Stimulated activated memory B cell treated with anti-CD40 and anti-IgM and Interleukin-4, amounts not matched to agents 10 μg/mL and 1 μg/mL and 100 μg/mL, for 72 hours (primary cell): ENCODE measurements around the gene SLC12A2.
A peak's percentile ranks its signal among the peaks of the same experiment; 100 is the strongest.

Experiments used
- ATAC-seq: fragments of 150-1000 bp; cut with Tn5 transposase; 2 replicates; pipeline ENCODE4 v1.10.0; 2021
- H3K27ac Mint-ChIP-seq: one replicate; pipeline ENCODE4 v1.8.0; 2022; ENCODE audit warnings: mild to moderate bottlenecking, mixed read lengths
- H3K27me3 Mint-ChIP-seq: one replicate; pipeline ENCODE4 v1.8.0; 2022; ENCODE audit warnings: mixed read lengths
- H3K36me3 Mint-ChIP-seq: one replicate; pipeline ENCODE4 v1.8.0; 2022; ENCODE audit warnings: mixed read lengths
- H3K4me1 Mint-ChIP-seq: one replicate; pipeline ENCODE4 v1.8.0; 2022; ENCODE audit warnings: mixed read lengths
- H3K4me3 Mint-ChIP-seq: one replicate; pipeline ENCODE4 v1.8.0; 2022; ENCODE audit warnings: mild to moderate bottlenecking, moderate library complexity, mixed read lengths
- H3K9me3 Mint-ChIP-seq: one replicate; pipeline ENCODE4 v1.8.0; 2022; ENCODE audit warnings: mixed read lengths

The SLC12A2 gene

DNA sequence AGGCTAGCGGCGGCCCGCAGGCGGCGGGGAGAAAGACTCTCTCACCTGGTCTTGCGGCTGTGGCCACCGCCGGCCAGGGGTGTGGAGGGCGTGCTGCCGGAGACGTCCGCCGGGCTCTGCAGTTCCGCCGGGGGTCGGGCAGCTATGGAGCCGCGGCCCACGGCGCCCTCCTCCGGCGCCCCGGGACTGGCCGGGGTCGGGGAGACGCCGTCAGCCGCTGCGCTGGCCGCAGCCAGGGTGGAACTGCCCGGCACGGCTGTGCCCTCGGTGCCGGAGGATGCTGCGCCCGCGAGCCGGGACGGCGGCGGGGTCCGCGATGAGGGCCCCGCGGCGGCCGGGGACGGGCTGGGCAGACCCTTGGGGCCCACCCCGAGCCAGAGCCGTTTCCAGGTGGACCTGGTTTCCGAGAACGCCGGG is 253 bp downstream of the SLC12A2 start:
- H3K4me3 Mint-ChIP-seq = peak overlapping the region; percentile 90
- H3K27me3 Mint-ChIP-seq = no peaks in the 10 kb centered on the region
- no peaks in the 10 kb centered on the region for H3K9me3 Mint-ChIP-seq
- peak; percentile 69 for ATAC-seq
- peaks cover 62% of the 10 kb centered on the region for H3K4me1 Mint-ChIP-seq
- peak overlapping the region; percentile 94 for H3K27ac Mint-ChIP-seq
- peaks cover 31% of the 10 kb centered on the region for H3K36me3 Mint-ChIP-seq

DNA sequence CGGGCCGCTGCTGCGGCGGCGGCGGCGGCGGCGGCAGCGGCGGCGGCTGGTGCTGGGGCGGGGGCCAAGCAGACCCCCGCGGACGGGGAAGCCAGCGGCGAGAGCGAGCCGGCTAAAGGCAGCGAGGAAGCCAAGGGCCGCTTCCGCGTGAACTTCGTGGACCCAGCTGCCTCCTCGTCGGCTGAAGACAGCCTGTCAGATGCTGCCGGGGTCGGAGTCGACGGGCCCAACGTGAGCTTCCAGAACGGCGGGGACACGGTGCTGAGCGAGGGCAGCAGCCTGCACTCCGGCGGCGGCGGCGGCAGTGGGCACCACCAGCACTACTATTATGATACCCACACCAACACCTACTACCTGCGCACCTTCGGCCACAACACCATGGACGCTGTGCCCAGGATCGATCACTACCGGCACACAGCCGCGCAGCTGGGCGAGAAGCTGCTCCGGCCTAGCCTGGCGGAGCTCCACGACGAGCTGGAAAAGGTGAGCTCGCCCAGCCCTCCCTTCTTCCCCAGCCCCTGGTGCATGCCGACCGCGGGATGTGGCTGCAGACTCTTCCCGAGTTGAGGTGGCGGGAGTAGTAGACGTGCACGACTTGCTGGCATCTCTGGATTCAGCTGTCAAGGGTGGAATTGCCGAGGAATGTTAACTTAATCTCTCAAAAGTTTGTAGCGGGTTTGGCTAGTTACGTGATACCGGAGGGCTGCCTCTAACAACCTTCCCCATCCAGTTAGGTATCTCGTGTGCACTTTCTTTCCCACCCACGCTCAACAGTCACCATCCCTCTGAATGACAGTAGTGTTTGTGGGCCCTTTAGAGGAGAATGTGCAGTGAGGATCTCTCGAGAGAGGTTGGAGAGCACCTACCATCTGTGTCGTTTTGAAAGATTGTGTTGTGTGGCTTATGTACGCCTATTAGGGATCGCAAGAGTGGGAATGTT is 932 bp downstream of the SLC12A2 start:
- peak; percentile 16 for ATAC-seq
- H3K27me3 Mint-ChIP-seq = no peaks in the 10 kb centered on the region
- H3K27ac Mint-ChIP-seq = peak overlapping the region; percentile 68
- H3K4me1 Mint-ChIP-seq = peaks cover 55% of the 10 kb centered on the region
- H3K4me3 Mint-ChIP-seq = peak overlapping the region; percentile 88
- no peaks in the 10 kb centered on the region for H3K9me3 Mint-ChIP-seq
- peaks cover 31% of the 10 kb centered on the region for H3K36me3 Mint-ChIP-seq

- Mint-ChIP-seq H3K9me3 (no peaks in the 10 kb centered on the region), H3K36me3 (peaks cover 27% of the 10 kb centered on the region), H3K27ac (peak overlapping the region; percentile 68), H3K4me1 (peaks cover 50% of the 10 kb centered on the region), H3K4me3 (peak overlapping the region; percentile 88), H3K27me3 (no peaks in the 10 kb centered on the region)
- no peak for ATAC-seq
Measured at GRCh38 chr5:128085413-128085812, 1.8 kb downstream of the SLC12A2 start.

- H3K27me3 Mint-ChIP-seq = no peaks in the 10 kb centered on the region
- ATAC-seq = no peak
- H3K4me3 Mint-ChIP-seq = no peak overlapping the region
- peaks cover 9% of the 10 kb centered on the region for H3K9me3 Mint-ChIP-seq
- peaks cover 44% of the 10 kb centered on the region for H3K4me1 Mint-ChIP-seq
- H3K27ac Mint-ChIP-seq = no peak overlapping the region
- H3K36me3 Mint-ChIP-seq = peaks cover 40% of the 10 kb centered on the region
Measured at GRCh38 chr5:128091579-128091978, 8.0 kb downstream of the SLC12A2 start.

DNA sequence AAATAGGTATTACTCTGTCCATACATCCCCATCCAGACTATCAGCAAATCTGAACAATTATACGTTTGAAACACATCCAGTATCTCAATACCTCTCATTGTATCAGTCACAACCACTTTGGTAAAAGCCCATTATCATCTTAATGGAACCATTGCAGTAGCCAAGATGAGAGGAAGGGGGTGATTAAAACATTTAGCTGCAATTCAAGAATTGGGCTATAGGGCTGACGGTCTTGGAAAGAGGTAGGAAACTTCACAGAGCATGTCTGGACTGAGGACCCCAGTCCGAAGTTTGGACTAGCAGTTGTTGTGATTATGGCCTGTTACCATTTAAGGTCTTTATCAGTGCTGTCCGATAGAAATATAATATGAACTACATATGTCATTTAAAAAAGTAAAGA is 8.6 kb downstream of the SLC12A2 start:
- Mint-ChIP-seq H3K27ac (no peak overlapping the region), H3K36me3 (peaks cover 37% of the 10 kb centered on the region)

DNA sequence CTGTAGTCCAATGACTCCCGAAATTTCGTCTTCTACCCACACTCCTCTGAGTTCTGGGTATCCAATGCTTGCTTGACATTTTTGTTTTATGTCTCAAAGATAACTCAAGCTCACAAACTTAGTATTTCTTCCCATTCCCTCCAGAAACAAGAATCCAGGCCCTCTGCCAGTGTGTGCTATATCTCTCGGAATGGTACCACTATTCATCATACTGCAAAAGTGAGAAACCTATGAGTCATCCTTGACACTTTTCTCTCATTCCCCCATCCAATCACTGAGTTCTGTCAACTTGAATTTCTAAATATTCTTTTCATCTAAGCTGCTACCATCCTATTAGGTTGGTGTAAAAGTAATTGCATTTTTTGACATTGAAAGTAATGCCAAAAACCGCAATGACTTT is 9.8 kb downstream of the SLC12A2 start:
- H3K36me3 Mint-ChIP-seq = peaks cover 33% of the 10 kb centered on the region
- H3K4me1 Mint-ChIP-seq = peaks cover 28% of the 10 kb centered on the region
- H3K4me3 Mint-ChIP-seq = no peak overlapping the region
- ATAC-seq = no peak
- no peaks in the 10 kb centered on the region for H3K27me3 Mint-ChIP-seq
- peak overlapping the region; percentile 5 for H3K27ac Mint-ChIP-seq
- peaks cover 14% of the 10 kb centered on the region for H3K9me3 Mint-ChIP-seq

More for the DNA sequence above, 8.6 kb downstream of the SLC12A2 start:
- H3K27me3 Mint-ChIP-seq = no peaks in the 10 kb centered on the region
- ATAC-seq = no peak
- H3K4me1 Mint-ChIP-seq = peaks cover 40% of the 10 kb centered on the region
- no peak overlapping the region for H3K4me3 Mint-ChIP-seq
- H3K9me3 Mint-ChIP-seq = peaks cover 9% of the 10 kb centered on the region

DNA sequence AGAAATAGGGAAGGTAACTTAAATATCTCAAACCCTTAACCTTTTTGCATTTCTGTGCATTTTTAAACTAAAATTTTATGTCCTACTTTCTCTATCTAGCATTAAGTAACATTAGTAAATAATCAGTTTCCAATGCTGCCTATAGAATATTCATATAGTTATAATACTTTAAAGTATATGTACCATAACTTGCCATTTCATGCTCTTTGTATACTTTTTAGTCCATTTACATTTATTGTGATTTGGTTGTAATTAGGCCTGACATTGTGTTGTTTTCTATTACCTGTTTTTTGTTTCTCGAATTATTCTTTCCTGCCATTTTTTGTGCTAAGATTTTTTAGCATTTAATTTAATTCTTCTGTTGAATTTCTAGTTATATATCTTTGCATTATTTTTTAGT is 13.7 kb downstream of the SLC12A2 start:
- Mint-ChIP-seq H3K27me3 (no peaks in the 10 kb centered on the region), H3K36me3 (peaks cover 33% of the 10 kb centered on the region), H3K4me3 (no peak overlapping the region), H3K4me1 (peaks cover 16% of the 10 kb centered on the region), H3K9me3 (peaks cover 12% of the 10 kb centered on the region), H3K27ac (no peak overlapping the region)
- no peak for ATAC-seq

GRCh38 chr5:128097781-128098180 is 14.2 kb downstream of the SLC12A2 start:
- H3K9me3 Mint-ChIP-seq = peaks cover 12% of the 10 kb centered on the region
- no peak overlapping the region for H3K4me3 Mint-ChIP-seq
- peaks cover 14% of the 10 kb centered on the region for H3K4me1 Mint-ChIP-seq
- no peak for ATAC-seq
- H3K27me3 Mint-ChIP-seq = no peaks in the 10 kb centered on the region
- H3K36me3 Mint-ChIP-seq = peaks cover 32% of the 10 kb centered on the region
- H3K27ac Mint-ChIP-seq = no peak overlapping the region

- ATAC-seq = no peak
Measured at GRCh38 chr5:128099944-128100343, 16.4 kb downstream of the SLC12A2 start.

DNA sequence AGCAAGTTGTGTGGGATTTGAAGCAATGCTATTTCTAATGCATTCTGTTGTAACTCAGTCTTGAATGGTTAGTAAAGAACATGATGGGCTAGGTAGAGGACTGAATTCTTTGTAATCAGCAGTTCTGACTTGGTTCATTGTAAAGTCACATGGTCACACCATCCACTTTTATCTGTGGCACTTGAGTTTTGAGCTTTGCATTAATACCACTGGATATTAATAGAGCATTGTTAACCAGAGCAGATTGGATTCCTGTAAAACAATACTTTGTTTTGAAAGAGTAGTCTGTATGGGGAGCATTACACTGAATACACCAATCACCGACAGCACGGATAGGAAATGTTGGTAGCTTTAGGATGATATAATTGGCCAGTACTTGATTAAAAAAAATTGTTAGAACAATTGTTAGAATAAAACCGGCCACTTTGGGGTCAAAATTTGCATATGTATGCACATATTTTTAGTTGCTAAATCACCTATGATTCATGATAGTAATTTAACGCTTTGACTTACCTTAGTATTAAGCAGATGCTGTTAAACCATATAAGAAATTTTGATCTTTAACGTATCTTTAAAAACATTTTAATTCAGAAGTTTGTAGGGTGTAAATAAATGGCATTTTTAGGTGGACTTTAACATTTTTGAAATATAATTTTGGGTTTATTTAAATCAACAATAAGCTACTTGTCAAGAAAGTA is 17.4 kb downstream of the SLC12A2 start:
- no peaks in the 10 kb centered on the region for H3K27me3 Mint-ChIP-seq
- no peak for ATAC-seq
- H3K4me3 Mint-ChIP-seq = no peak overlapping the region
- peaks cover 30% of the 10 kb centered on the region for H3K36me3 Mint-ChIP-seq
- H3K4me1 Mint-ChIP-seq = peaks cover 13% of the 10 kb centered on the region
- no peak overlapping the region for H3K27ac Mint-ChIP-seq
- H3K9me3 Mint-ChIP-seq = peaks cover 6% of the 10 kb centered on the region

More at GRCh38 chr5:128099944-128100343, 16.4 kb downstream of the SLC12A2 start:
- no peak overlapping the region for H3K27ac Mint-ChIP-seq
- H3K9me3 Mint-ChIP-seq = peaks cover 6% of the 10 kb centered on the region
- no peaks in the 10 kb centered on the region for H3K27me3 Mint-ChIP-seq
- H3K4me1 Mint-ChIP-seq = peaks cover 2% of the 10 kb centered on the region
- peaks cover 27% of the 10 kb centered on the region for H3K36me3 Mint-ChIP-seq
- H3K4me3 Mint-ChIP-seq = no peak overlapping the region

DNA sequence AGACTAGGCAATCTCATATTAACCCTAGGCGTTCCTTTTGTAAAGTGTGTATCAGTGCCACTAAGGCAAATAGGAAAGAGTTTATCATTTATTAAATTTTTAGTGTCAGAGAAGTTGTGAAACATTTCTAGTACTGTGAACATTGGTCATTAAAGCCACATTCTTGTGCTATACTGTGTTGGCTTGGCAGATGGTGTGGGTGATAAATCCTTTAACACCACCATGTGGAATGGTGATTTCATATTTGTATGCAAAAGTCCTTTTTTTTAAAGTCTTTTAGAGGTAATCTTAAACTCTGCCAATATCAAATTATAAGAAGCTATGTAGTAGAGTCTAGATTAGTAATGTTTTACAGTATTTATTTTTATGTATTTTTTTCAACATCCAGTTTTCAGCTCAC is 18.1 kb downstream of the SLC12A2 start:
- Mint-ChIP-seq H3K36me3 (peaks cover 32% of the 10 kb centered on the region), H3K27me3 (no peaks in the 10 kb centered on the region), H3K4me3 (no peak overlapping the region), H3K9me3 (peaks cover 6% of the 10 kb centered on the region), H3K27ac (no peak overlapping the region), H3K4me1 (peaks cover 15% of the 10 kb centered on the region)
- ATAC-seq = no peak

DNA sequence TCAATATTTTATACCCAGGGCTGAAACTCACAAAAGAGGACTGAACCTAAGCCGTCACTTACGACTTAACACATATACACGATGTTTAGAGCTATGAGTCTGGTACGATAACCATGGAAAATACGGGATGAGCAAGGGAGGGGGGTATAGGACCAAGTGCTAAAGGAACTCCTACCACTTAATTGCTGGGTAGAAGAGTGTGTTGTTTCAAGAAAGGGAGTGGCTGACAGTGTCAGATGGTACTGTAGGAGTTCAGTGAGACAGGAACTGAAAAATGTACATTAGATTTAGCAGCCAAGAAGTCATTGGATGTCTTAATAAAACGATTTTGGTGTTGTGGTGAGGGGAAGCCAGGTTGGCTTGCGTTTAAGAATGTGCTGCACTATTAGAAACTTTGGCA is 21.6 kb downstream of the SLC12A2 start:
- Mint-ChIP-seq H3K9me3 (no peaks in the 10 kb centered on the region), H3K36me3 (peaks cover 30% of the 10 kb centered on the region), H3K27me3 (no peaks in the 10 kb centered on the region), H3K4me1 (peaks cover 15% of the 10 kb centered on the region), H3K27ac (no peak overlapping the region), H3K4me3 (no peak overlapping the region)
- no peak for ATAC-seq

- Mint-ChIP-seq H3K9me3 (no peaks in the 10 kb centered on the region), H3K4me3 (no peak overlapping the region), H3K27ac (no peak overlapping the region), H3K36me3 (peaks cover 49% of the 10 kb centered on the region), H3K4me1 (peaks cover 15% of the 10 kb centered on the region), H3K27me3 (no peaks in the 10 kb centered on the region)
- ATAC-seq = no peak
Measured at GRCh38 chr5:128109138-128109537, 25.6 kb downstream of the SLC12A2 start.

DNA sequence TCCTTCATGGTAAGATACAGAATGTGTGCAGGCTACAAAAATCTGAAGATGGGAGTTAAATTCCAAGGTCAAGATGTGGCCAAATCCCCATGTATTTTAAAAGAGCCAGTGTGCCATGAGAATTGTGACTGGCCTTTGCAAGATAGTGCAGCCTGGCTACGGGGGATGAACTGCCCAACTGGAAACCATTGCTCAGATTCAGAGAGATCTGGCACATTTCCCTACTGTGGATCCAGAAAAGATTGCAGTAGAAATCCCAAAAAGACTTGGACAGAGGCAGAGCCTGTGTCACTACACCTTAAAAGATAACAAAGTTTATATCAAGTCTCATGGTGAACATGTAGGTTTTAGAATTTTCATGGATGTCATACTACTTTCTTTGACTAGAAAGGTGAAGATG is 26.2 kb downstream of the SLC12A2 start:
- no peak overlapping the region for H3K27ac Mint-ChIP-seq
- peaks cover 55% of the 10 kb centered on the region for H3K36me3 Mint-ChIP-seq
- no peak for ATAC-seq
- no peaks in the 10 kb centered on the region for H3K27me3 Mint-ChIP-seq
- peaks cover 15% of the 10 kb centered on the region for H3K4me1 Mint-ChIP-seq
- H3K9me3 Mint-ChIP-seq = no peaks in the 10 kb centered on the region
- no peak overlapping the region for H3K4me3 Mint-ChIP-seq

- no peaks in the 10 kb centered on the region for H3K9me3 Mint-ChIP-seq
- H3K27me3 Mint-ChIP-seq = no peaks in the 10 kb centered on the region
- no peak overlapping the region for H3K4me3 Mint-ChIP-seq
- no peaks in the 10 kb centered on the region for H3K4me1 Mint-ChIP-seq
- peaks cover 70% of the 10 kb centered on the region for H3K36me3 Mint-ChIP-seq
- H3K27ac Mint-ChIP-seq = no peak overlapping the region
- ATAC-seq = no peak
Measured at GRCh38 chr5:128111818-128112448, 28.4 kb downstream of the SLC12A2 start.
